ENCODE data around the gene EHBP1. TPM values are rescaled to one million over a fixed set of nuclear protein-coding genes. Genes with fewer than 3 reads are reported as not detected.

EHBP1 gene
- total and polyA plus RNA-seq, 11 donors = 5.2 to 34.2 (median 18.1) TPM

DNA sequence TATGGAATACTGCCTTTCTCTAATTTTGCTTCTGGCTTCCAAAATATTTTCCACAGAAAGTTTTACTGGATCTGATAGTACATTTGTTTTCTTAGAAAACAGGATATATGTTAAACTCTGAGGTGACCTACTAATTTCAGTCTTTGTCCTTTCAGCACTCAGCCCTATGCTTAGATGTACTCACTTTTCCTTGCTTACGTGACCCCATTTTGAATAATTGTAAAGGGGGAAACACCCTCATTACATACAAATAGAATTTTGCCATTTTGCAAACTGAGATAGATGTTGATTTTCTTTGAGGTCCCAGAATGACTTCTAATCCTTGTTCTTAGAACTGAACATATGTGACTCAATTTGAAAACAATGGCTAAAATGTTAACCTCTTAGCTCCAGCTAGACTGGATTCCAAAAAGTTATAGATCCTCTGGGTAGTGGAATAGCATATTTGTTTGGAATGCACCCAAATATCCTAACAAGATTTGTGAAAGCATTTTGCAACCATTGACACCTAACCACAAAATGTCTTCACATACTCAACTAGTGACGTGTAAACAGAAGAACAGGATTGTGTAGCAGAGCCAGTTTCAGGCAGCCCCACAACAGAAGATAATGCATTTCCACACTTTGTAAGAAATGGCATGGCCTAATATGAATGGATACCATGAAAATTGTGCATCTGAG lies 44.8 kb upstream of the EHBP1 start:
- Histone ChIP-seq H3K27me3 (no peaks in the 10 kb centered on the region), H3K27ac (no peak overlapping the region), H3K4me3 (no peak overlapping the region), H3K36me3 (no peaks in the 10 kb centered on the region), H3K4me1 (peaks cover 0 to 27% (median 5%) of the 10 kb centered on the region in 12 donors), H3K9me3 (no peaks in the 10 kb centered on the region)
- intact Hi-C loops (cut with DNase I) = no loop called here
- no peak for DNase-seq
- no peak for TF ChIP-seq POLR2A (IDR thresholded peaks at IDR 0.05)
- TF ChIP-seq, protein P1, sequence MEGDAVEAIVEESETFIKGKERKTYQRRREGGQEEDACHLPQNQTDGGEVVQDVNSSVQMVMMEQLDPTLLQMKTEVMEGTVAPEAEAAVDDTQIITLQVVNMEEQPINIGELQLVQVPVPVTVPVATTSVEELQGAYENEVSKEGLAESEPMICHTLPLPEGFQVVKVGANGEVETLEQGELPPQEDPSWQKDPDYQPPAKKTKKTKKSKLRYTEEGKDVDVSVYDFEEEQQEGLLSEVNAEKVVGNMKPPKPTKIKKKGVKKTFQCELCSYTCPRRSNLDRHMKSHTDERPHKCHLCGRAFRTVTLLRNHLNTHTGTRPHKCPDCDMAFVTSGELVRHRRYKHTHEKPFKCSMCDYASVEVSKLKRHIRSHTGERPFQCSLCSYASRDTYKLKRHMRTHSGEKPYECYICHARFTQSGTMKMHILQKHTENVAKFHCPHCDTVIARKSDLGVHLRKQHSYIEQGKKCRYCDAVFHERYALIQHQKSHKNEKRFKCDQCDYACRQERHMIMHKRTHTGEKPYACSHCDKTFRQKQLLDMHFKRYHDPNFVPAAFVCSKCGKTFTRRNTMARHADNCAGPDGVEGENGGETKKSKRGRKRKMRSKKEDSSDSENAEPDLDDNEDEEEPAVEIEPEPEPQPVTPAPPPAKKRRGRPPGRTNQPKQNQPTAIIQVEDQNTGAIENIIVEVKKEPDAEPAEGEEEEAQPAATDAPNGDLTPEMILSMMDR (IDR thresholded peaks at IDR 0.05) = no peak
- no peak for ATAC-seq
- 88 to 98% (median 96%) methylated on average over 2 of the region's 2 CpGs for WGBS, 4 donors

DNA sequence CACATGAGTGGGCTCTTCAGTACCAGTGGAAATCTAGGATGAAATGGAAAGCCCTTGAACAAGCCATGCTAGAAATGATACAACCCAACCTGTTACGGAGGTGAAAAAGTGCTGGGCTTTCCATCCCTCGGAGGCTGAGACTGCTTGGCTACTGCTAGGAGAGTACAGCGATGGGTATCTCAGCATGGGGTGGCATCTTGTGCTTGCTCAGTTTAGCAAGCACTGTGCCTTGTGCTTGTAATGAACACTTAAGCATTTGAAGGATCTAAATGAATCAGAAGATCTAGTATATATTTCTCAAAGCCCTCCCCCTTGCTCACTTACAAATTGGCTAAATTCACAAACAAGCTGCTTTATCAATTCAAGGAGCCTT lies 44.3 kb upstream of the EHBP1 start:
- no peak for DNase-seq
- no peaks in the 10 kb centered on the region for H3K36me3 ChIP-seq
- no peak overlapping the region for H3K27ac ChIP-seq
- 90 to 100% (median 96%) methylated on average over 3 of the region's 3 CpGs for WGBS, 4 donors
- H3K27me3 ChIP-seq = no peaks in the 10 kb centered on the region
- no peaks in the 10 kb centered on the region for H3K9me3 ChIP-seq
- no peak overlapping the region for H3K4me3 ChIP-seq
- intact Hi-C loops (cut with DNase I) = no loop called here
- TF ChIP-seq POLR2A (IDR thresholded peaks at IDR 0.05) = no peak
- TF ChIP-seq, protein P1 (IDR thresholded peaks at IDR 0.05) = no peak
- ATAC-seq = no peak
- peaks cover 0 to 27% (median 5%) of the 10 kb centered on the region in 12 donors for H3K4me1 ChIP-seq

DNA sequence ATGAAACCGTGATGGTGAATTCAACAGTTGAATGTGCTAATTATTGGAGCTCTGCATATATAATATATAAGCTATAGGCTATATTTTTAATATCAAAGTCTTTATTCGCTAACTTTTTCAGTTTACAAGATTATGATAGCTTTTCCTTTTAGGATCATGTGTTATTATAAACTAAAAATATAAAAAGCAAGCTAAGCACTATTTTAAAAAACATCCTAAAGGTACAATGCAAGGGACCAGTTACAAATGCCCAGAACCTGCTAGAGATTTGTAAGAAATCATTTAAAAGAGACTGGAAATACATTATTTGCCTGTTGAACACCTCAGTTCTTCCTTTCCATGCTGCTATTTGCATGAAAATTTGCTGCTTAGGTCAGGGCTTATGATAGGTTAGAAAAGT lies 43.4 kb upstream of the EHBP1 start:
- Histone ChIP-seq H3K27me3 (no peaks in the 10 kb centered on the region), H3K27ac (peak overlapping the region in 1 of 12 donors; percentile 39), H3K4me1 (peaks cover 0 to 27% (median 5%) of the 10 kb centered on the region in 12 donors), H3K9me3 (no peaks in the 10 kb centered on the region), H3K4me3 (no peak overlapping the region), H3K36me3 (no peaks in the 10 kb centered on the region)
- intact Hi-C loops (cut with DNase I) = no loop called here
- ATAC-seq (no peak), DNase-seq (no peak)
- TF ChIP-seq, protein P1 (IDR thresholded peaks at IDR 0.05) = no peak
- TF ChIP-seq POLR2A (IDR thresholded peaks at IDR 0.05) = no peak
- 85 to 89% (median 88%) methylated on average over 2 of the region's 2 CpGs for WGBS, 4 donors

DNA sequence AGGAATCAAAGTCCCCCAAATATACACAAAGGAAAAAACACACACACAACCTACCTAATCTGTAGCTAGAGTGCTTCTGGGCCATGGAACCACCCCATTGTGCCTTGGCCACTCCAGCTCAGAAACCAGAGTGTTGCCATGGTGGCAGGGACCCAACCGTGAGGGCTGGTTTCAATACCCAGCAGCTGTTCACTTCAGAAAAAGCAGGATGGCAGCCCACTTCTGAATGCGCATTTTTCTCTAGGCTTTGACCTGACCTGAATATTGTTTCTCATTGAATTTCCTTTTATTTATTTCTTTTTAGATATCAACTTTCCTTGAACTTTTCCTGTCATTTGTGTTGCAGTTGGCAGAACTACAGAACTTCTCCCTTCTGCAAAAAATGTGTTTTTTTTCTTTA lies 43.0 kb upstream of the EHBP1 start:
- Histone ChIP-seq H3K27me3 (no peaks in the 10 kb centered on the region), H3K4me3 (no peak overlapping the region), H3K27ac (peak overlapping the region in 1 of 12 donors; percentile 39), H3K36me3 (no peaks in the 10 kb centered on the region), H3K4me1 (peaks cover 0 to 27% (median 5%) of the 10 kb centered on the region in 12 donors), H3K9me3 (no peaks in the 10 kb centered on the region)
- intact Hi-C loops (cut with DNase I) = no loop called here
- DNase-seq = no peak
- WGBS, 4 donors = 59 to 68% (median 64%) methylated on average over 2 of the region's 2 CpGs
- TF ChIP-seq, protein P1 (IDR thresholded peaks at IDR 0.05) = no peak
- TF ChIP-seq POLR2A (IDR thresholded peaks at IDR 0.05) = no peak
- no peak for ATAC-seq
